Tibial nerve (tissue), 4 donors: ENCODE measurements around the gene EPHB3. TPM values are rescaled to one million over a fixed set of nuclear protein-coding genes. Genes with fewer than 3 reads are reported as not detected.

Experiments
- DNase-seq, 2 donors: peaks; one replicate each; pipeline ENCODE4 v3.0.0-alpha.2; 2019; ENCODE audit warnings: low spot score in 2 of 2
- H3K27ac ChIP-seq, 4 donors: fragments of 200-600 bp; sonication (generic) in 3 of 4; one replicate each; pipeline ENCODE4 v1.5.1; 2017 to 2019; ENCODE audit warnings: mild to moderate bottlenecking in 1 of 4
- H3K27me3 ChIP-seq, 2 donors: fragments of 200-600 bp; sonication (generic) in 1 of 2; one replicate each; pipeline versions ENCODE4 v1.5.1 to v1.6.0; 2017 to 2019
- H3K36me3 ChIP-seq, 3 donors: fragments of 200-600 bp; sonication (generic); one replicate each; pipeline ENCODE4 v1.5.1; 2018 to 2019
- H3K4me1 ChIP-seq, 4 donors: fragments of 200-600 bp; sonication (generic) in 3 of 4; one replicate each; pipeline ENCODE4 v1.5.1; 2017 to 2019
- H3K4me3 ChIP-seq, 4 donors: fragments of 200-600 bp; sonication (generic) in 3 of 4; one replicate each; pipeline ENCODE4 v1.5.1; 2017 to 2019; ENCODE audit warnings: mild to moderate bottlenecking in 1 of 4, moderate library complexity in 1 of 4
- H3K9me3 ChIP-seq, 4 donors: fragments of 200-600 bp; sonication (generic) in 3 of 4; one replicate each; pipeline ENCODE4 v1.5.1; 2017 to 2019
- CTCF ChIP-seq, 5 experiments: fragments of 200-600 bp in 3 of 5; fragments of 450-650 bp in 2 of 5; sonication (generic) in 3 of 5; IDR thresholded peaks; one replicate each; pipeline ENCODE4 v1.5.1; 2016 to 2019; ENCODE audit warnings: antibody characterized with exemption in 5 of 5, mild to moderate bottlenecking in 3 of 5, moderate library complexity in 2 of 5
- EP300 ChIP-seq, 2 donors: sonication (generic); formaldehyde crosslinking; IDR thresholded peaks; one replicate each; pipeline ENCODE4 v1.6.1; 2017; ENCODE audit warnings: antibody characterized with exemption in 2 of 2, mild to moderate bottlenecking in 1 of 2
- POLR2A ChIP-seq, 2 donors: fragments of 450-650 bp; IDR thresholded peaks; one replicate each; pipeline ENCODE4 v1.6.1; 2017; ENCODE audit warnings: antibody characterized with exemption in 2 of 2, mild to moderate bottlenecking in 2 of 2, moderate library complexity in 2 of 2
- WGBS, 2 donors: methylation state at CpG; one replicate each; pipeline ENCODE4 v1.1.5; 2018; 5-methylcytosine and 5-hydroxymethylcytosine counted together
- total RNA-seq, 4 donors: library from RNA; depleted of rRNA; stranded (reverse); fragments of >200 nt; gene quantifications; one replicate each; pipeline ENCODE4 v1.1.0, GENCODE V29; 2016

The EPHB3 gene
- total RNA-seq, 4 donors from 2014 or later = 4.8 to 13.8 (median 5.9) TPM

GRCh38 chr3:184604615-184605290 is 43.2 kb downstream of the EPHB3 start:
- Histone ChIP-seq H3K4me3 (peak overlapping the region; percentile 23 to 54 (median 48)), H3K36me3 (no peaks in the 10 kb centered on the region), H3K27ac (peak overlapping the region; percentile 53 to 86 (median 72)), H3K4me1 (peaks cover 0 to 53% (median 26%) of the 10 kb centered on the region in 4 donors), H3K27me3 (peaks cover 0 to 6% of the 10 kb centered on the region in 2 donors), H3K9me3 (no peaks in the 10 kb centered on the region)
- DNase-seq = no peak
- 50 to 52% methylated on average over 20 of the region's 20 CpGs for WGBS, 2 donors
- no peak for TF ChIP-seq CTCF (IDR thresholded peaks at IDR 0.05)
- TF ChIP-seq EP300 (IDR thresholded peaks at IDR 0.05) = no peak
- no peak for TF ChIP-seq POLR2A (IDR thresholded peaks at IDR 0.05)

GRCh38 chr3:184608209-184608608 is 46.6 kb downstream of the EPHB3 start:
- Histone ChIP-seq H3K36me3 (no peaks in the 10 kb centered on the region), H3K27ac (no peak overlapping the region), H3K9me3 (no peaks in the 10 kb centered on the region), H3K4me3 (no peak overlapping the region), H3K27me3 (peaks cover 0 to 5% of the 10 kb centered on the region in 2 donors), H3K4me1 (peaks cover 0 to 39% (median 12%) of the 10 kb centered on the region in 4 donors)
- DNase-seq = no peak
- no peak for TF ChIP-seq CTCF (IDR thresholded peaks at IDR 0.05)
- no peak for TF ChIP-seq EP300 (IDR thresholded peaks at IDR 0.05)
- TF ChIP-seq POLR2A (IDR thresholded peaks at IDR 0.05) = no peak

DNA sequence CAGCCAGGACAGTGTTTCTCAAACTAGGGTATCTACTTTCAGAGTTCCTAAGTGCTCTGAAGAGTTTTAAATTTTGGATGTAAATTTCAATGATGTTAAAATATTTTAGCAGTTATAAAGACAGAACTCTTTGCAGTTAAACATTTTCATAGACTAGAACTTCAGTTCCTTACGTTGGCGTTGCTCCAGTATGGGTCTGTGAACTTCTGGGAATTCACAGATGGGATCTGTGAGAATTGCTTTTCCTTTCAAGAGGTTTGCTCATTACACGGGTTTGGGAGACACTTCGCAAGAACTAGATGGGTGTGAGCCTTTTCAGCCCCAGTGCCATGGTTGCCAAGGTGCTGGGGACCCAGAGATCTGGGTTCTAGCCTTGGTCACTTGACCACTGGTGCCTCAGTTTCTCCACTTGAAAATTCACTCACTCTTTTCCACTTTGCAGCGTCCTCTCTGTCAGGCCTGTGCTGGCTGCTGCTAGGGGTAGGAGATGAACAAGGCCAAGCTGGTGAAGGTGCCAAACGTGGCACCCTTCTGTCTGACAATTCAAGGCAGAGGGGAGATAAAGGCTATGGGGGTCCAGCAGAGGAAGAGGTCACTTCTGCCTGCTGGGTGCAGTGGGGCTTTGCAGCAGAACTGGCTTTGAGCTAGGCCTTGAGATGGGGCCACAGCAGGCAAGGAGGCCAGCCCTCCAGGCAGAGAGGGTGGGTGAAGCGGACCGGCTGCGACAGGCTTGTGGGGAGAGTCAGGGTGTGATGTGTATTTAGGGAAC is 48.1 kb downstream of the EPHB3 start:
- H3K4me3 ChIP-seq = no peak overlapping the region
- no peak overlapping the region for H3K27ac ChIP-seq
- H3K36me3 ChIP-seq = no peaks in the 10 kb centered on the region
- WGBS, 2 donors = 83% methylated on average over 9 of the region's 9 CpGs
- no peak for DNase-seq
- no peak for TF ChIP-seq EP300 (IDR thresholded peaks at IDR 0.05)
- no peak for TF ChIP-seq CTCF (IDR thresholded peaks at IDR 0.05)
- no peak for TF ChIP-seq POLR2A (IDR thresholded peaks at IDR 0.05)
- no peaks in the 10 kb centered on the region for H3K9me3 ChIP-seq
- peaks cover 0 to 24% (median 2%) of the 10 kb centered on the region in 4 donors for H3K4me1 ChIP-seq
- no peaks in the 10 kb centered on the region for H3K27me3 ChIP-seq

GRCh38 chr3:184610245-184610871 is 48.8 kb downstream of the EPHB3 start:
- H3K27ac ChIP-seq = no peak overlapping the region
- H3K27me3 ChIP-seq = no peaks in the 10 kb centered on the region
- no peak for DNase-seq
- 49 to 78% methylated on average over 5 to 6 of the region's 6 CpGs for WGBS, 2 donors
- TF ChIP-seq POLR2A (IDR thresholded peaks at IDR 0.05) (no peak), CTCF (IDR thresholded peaks at IDR 0.05) (no peak)
- H3K36me3 ChIP-seq = no peaks in the 10 kb centered on the region
- H3K4me1 ChIP-seq = peaks cover 0 to 17% (median 0%) of the 10 kb centered on the region in 4 donors
- H3K4me3 ChIP-seq = no peak overlapping the region
- no peaks in the 10 kb centered on the region for H3K9me3 ChIP-seq
